HG03175 (cell line): ENCODE measurements around the gene SEPTIN14.
A peak's percentile ranks its signal among the peaks of the same experiment; 100 is the strongest.
"Not testable (repeated sequence)": the region's sequence is repeated elsewhere in the genome, so short reads cannot be mapped to it uniquely, and the experiment has no call there.

ENCODE experiments used
- ATAC-seq: cut with Tn5 transposase; IDR thresholded peaks from one replicate; pipeline ENCODE4 v1.9.1; 2021; ENCODE audit warnings: mild to moderate bottlenecking, moderate library complexity; ENCODE audit not compliant: unreplicated experiment

SEPTIN14 gene

DNA sequence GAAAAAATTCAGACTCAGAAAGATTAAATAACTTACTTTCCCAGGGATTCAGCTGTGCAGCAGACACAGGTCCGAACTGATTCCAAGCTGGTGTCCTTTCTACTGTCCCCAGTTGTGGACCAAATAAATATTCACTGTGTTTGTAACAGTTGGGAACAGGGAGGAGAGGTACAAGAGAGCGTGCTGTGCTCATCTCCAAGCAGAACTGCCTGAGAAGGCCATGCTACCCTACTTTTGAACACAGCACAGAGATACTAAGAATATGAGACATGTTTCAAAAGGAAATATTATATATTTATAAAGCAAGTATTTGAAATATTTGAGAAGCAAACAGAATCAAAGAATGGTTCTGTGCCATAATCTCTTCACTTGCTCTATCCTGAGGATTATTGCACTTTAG is at the start of gene SEPTIN14:
SEPTIN14 (minus strand) TSS at position 101 of the 400 bp plus-strand sequence. CDS start 756 bp downstream, outside the sequence.
- ATAC-seq, result not testable (repeated sequence)

DNA sequence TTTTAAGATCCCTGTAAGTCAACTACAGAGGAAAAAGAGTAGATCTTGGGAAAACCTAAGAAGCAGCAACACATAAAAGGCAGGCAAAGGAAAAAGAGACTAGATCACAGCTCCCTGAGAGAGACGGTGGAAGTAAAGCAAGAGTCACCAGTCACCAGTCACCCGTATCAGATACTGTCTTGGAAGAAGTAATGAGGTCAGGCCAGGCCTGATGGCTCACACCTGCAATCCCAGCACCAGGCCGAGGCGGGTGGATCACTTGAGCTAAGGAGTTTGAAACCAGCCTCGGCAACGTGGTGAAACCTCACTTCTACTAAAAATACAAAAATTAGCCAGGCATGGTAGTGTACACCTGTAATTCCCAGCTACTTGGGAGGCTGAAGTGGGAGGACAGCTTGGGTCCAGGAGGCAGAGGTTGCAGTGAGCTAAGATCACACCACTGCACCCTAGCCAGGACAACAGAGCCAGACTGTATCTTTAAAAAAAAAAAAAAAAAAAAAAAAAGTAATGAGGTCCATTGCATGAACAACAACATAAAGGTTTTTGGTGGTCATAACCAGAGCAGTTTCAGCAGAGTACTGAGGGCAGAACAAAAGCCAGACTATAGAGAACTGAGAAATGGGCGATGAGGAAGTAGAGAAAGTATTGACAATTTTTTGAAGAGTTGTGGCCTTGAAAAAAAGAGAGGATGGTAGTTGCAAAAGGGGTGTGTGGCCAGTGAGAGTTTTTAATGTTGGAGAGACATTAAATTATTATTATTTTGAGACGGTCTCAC is 41.6 kb upstream of the SEPTIN14 start:
- peak; percentile 97 for ATAC-seq

DNA sequence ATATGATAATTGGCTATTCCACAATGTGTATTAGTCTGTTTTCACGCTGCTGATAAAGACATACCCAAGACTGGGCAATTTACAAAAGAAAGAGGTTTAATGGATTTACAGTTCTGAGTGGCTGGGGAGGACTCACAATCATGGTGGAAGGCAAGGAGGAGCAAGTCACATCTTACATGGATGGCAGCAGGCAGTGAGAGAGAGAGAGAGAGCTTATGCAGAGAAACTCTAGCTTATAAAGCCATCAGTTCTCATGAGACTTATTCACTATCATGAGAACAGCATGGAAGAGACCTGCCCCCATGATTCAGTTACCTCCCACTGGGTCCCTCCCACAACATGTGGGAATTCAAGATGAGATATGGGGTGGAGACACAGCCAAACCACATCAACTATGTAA is 38.5 kb upstream of the SEPTIN14 start:
- ATAC-seq, result not testable (repeated sequence)

DNA sequence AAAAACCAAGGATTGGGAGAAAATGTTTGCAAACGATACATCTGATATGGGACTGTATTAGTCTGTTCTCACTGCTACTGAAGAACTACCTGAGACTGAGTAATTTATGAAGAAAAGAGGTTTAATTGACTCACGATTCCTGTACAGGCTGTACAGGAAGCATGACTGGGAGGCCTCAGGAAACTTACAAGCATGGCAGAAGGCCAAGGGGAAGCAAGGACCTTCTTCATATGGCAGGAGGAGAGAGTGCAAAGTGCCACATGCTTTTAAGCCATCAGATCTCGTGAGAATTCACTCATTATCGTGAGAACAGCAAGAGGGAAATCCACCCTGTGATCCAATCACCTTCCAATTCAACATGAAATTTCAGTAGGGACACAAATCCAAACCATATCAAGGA is 35.7 kb upstream of the SEPTIN14 start:
- no peak for ATAC-seq

DNA sequence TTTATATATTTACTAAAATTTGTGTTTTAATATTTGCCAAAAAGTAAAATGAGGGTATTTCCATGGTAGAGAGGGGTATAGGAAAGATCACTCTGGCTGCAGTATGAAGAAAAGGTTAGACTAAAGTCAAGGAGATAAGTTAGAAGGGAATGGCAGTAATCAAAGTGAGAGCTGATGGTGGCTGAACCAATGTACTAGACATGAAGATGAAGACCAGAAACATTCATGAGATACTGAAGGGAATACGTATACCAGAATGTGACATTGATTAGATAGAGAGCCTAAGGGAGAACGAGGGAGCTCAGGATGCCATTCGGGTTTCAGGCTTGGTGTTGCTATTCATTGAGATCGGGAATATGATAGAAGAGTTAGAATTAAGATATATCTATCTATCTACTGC is 32.5 kb upstream of the SEPTIN14 start:
- ATAC-seq, result no peak

DNA sequence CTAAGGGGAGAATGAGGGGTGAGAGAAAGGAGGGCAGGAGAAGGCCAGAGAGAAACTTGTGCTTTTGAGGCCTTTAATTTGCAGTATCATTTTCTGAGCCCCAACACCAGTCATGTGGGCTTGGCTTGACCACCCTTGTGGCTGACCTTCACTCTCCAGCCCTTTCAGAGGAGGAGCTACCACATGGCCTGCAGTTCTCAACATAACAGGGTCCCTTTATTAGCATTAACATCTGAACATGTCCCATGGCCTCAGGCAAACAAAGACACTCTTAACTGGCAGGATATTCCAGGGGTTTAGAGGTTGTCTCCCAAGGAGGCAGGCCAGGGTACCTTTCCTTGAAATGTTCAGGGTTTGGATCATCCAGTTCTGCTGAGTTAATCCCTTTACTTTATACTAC is 31.4 kb upstream of the SEPTIN14 start:
- no peak for ATAC-seq

DNA sequence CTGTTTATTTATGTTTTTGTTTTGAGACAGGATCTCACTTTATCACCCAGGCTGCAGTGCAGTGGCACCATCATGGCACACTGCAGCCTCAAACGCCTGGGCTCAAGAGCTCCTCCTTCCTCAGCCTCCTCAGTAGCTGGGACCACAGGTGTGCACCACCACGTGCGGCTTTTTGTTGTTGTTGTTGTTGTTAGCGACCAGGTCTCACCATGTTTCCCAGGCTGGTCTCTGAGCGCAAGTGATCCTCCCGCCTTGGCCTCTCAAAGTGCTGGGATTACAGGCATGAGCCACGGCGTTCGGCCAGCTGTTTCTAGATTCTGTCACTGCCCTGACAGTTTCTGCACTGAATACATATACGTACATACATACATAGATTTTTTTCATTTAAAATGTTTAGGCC is 25.8 kb upstream of the SEPTIN14 start:
- ATAC-seq, result not testable (repeated sequence)

DNA sequence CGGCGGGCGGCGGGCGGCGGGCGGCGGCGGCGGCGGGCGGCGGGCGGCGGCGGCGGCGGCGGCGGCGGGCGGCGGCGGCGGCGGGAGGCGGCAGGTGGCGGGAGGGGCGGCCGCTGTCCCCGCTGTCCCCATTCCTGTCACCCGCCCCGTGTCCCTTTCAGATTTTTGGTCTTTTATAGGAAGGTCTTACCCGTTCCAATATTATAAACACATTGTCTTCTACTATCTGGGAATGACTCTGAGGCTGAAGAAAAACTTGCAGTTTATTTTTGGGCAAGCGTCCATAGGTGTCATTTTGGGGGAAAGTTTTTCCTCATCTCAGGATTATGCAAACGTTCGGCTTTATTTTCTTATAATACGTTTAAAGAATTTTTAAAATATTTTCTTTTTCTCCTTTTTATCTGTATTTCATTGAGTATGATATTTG is 25.3 kb upstream of the SEPTIN14 start:
- ATAC-seq, result no peak

DNA sequence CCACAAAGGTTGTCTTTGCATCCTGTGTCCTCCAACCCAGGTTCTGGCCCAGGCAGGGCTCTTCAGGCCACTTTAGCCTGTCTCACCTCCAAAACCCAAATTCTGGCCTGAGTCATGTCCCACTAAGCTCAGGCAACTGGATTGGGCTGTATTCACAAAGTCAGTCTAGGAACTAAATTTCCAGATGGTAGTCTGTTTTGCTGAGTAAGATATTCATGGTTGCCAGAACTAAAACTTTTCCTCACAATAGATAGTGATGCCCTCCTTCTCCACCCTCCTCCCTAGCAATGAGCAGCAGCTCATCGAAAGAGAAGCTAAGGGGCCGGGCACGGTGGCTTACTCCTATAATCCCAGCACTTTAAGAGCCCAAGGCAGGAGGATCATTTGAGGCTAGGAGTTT is 21.8 kb upstream of the SEPTIN14 start:
- ATAC-seq, result no peak

DNA sequence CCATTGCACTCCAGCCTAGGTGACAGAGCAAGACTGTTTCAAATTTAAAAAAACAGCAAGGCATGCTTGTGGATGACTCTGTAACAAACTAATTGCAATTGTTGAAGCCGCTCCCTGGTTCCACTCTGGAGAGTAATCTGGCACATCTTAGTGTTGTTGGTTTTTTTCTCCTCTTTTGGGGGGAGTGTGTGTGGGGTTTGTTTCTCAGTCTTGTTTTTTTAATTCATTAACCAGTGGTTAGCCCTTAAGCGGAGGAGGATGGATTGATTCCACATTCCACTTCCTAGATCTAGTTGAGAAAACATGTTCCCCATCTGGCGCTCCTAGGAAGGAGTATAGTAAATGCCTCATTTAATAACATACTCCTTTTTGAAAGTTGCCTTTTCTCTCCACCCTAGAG is 16.1 kb upstream of the SEPTIN14 start:
- no peak for ATAC-seq

DNA sequence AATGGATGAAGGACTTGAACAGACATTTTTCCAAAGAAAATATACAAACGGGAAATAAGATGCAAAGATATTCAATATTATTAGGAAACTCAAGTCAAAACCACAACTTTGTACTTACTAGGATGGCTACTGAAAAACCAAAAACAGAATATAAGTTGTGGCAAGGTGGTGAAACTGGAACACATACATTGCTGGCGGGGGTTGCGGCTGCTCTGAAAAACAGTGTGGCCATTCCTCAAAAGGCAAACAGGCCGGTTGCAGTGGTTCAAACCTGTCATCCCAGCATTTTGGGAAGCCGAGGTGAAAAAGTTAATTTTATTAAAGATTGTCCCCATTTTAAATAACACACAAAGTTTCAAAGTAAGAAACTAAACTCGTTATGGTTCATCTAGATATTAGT is 14.8 kb upstream of the SEPTIN14 start:
- ATAC-seq, result no peak

DNA sequence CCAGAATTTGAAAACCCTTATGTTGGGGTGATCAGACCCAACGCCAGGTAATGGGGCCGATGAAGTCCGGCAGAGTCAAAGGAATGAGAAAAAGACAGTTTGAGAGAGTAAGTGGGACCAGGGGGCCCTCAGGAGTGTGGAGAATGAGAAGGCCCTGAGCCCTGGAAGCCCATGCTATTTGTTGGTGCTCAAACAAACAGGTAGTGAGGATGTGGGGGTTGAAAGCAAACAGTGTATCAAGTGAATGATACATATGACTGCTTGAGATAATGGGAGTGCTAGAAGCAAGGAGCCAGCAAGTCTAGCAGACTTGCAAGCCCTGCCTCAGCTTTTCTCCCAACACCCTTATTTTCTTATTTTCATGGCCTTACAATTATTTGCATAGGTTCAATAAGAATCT is 11.2 kb upstream of the SEPTIN14 start:
- ATAC-seq, result no peak

DNA sequence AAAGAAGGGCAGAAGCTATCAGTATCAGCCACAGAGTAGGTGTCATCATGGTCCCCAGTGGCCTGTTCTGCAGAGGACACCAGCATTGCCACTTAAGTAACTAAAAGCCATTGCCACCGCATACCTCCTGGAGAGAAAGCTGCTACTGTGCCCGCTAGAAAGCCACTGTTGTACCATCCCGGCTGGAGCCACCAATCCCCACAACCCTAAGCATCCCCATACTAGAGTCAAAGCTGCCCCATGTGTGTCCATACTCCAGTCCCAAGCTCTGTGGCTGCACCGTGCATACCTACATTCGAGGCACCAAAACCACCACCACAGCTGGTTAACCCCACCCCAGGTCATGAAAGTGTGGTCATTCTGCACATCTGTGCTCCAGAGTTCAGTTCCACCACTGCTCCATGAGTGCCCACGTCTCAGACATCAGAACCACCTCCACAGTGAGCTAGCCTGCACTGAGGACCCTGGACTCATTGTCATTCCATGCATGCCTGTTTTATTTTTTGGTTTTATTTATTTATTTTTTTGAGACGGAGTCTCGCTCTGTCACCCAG is 9.5 kb upstream of the SEPTIN14 start:
- no peak for ATAC-seq

DNA sequence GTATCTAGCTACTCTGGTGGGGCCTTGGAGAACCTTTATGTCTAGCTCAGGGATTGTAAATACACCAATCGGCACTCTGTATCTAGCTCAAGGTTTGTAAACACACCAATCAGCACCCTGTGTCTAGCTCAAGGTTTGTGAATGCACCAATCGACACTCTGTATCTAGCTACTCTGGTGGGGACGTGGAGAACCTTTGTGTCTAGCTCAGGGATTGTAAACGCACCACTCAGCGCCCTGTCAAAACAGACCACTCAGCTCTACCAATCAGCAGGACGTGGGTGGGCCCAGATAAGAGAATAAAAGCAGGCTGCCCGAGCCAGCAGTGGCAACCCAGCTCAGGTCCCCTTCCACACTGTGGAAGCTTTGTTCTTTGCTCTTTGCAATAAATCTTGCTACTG is 6.4 kb upstream of the SEPTIN14 start:
- not testable (repeated sequence) for ATAC-seq

DNA sequence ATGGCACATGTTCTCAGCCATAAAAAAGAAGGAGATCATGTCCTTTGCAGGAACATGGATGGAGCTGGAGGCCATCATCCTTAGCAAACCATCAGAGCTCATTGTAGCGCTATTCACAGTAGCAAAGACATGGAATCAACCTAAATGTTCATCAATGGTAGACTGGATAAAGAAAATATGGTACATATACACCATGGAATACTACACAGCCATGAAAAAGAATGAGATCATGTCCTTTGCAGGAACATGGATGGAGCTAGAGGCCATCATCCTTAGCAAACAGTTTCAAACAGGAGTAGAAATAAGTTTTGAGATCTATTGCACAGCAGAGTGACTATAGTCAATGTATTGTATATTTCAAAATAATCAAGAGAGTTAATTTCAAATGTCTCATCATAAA is 17.4 kb downstream of the SEPTIN14 start:
- not testable (repeated sequence) for ATAC-seq

DNA sequence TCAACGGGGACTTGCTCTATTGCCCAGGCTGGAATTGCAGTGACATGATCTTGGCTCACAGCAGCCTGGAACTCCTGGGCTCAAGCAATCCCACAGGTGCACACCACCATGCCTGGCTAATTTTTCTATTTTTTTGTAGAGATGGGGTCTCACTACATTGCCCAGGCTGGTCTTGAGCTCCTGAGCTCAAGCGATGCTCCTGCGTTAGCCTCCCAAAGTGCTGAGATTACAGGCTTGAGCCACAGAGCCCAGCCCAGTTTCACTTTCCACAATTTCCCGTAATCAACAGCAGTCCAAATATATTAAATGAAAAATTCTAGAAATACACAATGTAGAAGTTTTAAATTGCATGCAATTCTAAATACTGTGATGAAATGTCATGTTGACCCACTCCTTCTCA is 24.0 kb downstream of the SEPTIN14 start:
- ATAC-seq, result no peak

DNA sequence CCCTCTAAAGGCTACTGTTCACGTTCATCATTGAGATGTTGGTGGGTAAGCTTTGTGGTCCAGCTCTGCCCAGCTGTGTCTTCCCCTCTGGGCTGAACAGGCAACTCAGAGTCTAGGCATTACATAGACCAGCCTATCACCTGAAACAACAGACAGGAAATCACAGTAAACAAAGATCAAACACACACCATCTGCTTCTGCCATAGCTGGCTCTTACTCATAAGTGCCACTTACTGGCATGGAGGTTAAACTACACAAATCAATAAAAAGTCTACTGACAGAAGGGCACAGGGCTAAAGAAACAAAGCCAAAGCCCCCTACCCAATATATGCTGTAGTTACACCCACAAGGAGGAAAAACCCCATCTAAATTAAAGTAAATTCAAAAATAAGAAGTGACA is 35.0 kb downstream of the SEPTIN14 start:
- no peak for ATAC-seq

DNA sequence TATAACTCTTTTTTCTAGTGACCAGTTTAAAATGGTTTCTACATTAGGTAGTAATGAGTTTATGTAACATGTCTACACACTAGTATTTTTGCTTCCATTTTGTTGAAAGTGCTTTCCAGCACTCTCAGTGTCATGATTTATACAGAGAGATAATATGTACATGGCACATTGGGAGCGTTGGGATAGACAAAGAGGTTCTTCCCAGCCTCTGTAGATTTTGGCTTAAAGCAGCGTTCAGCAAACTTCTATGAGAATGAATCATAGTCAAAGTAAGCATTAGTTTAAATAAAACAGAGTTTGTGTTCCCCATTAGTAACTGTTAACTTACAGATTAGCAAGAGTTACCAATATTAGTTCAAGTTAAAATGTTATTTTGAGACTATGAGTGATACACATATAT is 43.9 kb downstream of the SEPTIN14 start:
- no peak for ATAC-seq

DNA sequence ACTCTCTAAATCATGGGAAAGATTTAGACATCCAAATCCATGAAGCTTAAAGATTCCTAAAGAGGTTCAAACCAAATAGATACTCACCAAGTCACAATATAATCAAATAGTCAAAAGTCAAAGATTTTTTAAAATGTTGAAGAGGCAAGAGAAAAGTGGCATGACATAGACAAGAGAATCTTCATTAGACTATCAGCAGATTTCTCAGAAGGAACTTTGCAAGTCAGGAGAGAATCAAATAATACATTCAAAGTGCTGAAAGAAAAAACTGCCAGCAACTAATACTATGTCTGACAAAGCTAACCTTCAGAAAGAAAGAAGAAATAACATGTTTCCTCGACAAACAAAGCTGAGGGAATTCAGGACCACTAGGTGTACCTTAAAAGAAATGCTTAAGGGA is 65.3 kb downstream of the SEPTIN14 start:
- not testable (repeated sequence) for ATAC-seq

DNA sequence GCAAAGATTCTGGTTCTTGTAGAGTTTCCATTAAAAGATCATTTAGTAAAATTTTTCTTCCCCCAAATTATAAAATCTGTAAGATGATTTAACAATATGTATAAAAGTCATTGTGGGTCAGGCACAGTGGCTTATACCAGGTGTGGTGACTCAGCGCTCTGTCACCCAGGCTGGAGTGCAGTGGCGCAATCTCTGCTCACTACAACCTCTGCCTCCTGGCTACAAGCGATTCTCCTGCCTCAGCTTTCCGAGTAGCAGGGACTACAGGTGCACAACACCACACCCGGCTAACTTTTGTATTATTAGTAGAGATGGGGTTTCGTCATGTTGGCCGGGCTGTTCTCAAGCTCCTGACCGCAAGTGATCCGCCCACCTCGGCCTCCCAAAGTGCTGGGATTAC is 68.0 kb downstream of the SEPTIN14 start:
- ATAC-seq, result no peak

DNA sequence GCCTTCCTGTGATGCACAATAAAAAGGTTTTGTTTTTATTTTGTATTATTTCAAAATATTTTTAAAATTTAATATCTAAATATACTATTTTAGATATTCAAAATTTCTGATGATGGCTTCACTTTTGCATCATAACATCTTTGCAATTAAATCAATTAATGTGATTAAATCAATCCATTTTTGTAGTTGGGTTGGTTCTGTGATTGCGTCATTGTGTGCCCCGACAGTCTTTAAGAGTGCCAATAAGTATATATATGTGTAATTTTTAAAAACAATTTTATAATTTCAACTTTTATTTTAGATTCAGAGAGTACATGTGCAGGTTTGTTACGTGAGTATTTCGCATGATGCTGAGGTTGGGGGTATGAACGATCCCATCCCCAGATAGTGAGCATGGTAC is 70.5 kb downstream of the SEPTIN14 start:
- no peak for ATAC-seq

DNA sequence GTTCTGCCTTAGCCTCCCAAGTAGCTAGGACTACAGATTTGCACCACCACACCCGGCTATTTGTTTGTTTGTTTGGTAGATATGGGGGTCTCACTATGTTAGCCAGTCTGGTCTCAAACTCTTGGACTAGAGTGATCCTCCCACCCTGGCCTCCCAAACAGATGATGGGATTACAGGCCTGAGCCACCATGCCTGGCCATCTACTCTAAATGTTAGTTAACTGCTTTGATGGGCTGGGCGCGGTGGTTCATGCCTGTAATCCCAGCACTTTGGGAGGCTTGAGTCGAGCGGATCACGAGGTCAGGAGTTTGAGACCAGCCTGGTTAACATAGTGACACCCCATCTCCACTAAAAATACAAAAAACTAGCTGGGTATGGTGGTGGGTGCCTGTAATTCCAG is 74.8 kb downstream of the SEPTIN14 start:
- ATAC-seq, result no peak

DNA sequence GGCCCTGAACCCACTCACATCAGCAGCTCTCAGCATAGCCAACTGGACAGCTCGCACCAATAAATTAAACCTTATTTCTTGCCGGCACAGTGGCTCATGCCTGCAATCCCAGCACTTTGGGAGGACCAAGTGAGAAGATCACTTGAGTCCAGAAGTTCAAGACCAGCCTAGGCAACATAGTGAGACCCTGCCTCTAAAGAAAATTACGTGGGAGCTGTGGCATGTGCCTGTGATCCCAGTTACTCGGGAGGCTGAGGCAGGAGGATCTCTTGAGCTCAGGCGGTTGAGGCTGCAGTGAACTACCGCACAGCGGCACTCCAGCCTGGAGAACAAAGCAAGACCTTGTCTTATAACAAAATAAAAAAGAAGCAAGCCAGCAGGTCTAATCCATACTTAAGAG is 75.7 kb downstream of the SEPTIN14 start:
- ATAC-seq, result no peak
